Left forelimb (tissue), 1 donor: ENCODE data around the gene ACP7.
"Not testable (repeated sequence)": the region's sequence is repeated elsewhere in the genome, so short reads cannot be mapped to it uniquely, and the experiment has no call there.

Experiments
- DNase-seq: peaks from one replicate; pipeline ENCODE4 v3.0.0-alpha.2; 2018; ENCODE audit warnings: low spot score

Gene ACP7

GRCh38 chr19:39078436-39079200 is 5.5 kb upstream of the ACP7 start:
- no peak for DNase-seq

GRCh38 chr19:39080431-39080830 is 3.7 kb upstream of the ACP7 start:
- no peak for DNase-seq

- DNase-seq = no peak
These were observed 2.0 kb upstream of the ACP7 start for GRCh38 chr19:39082167-39082566.

GRCh38 chr19:39082745-39083598 is 1.2 kb upstream of the ACP7 start:
- no peak for DNase-seq

GRCh38 chr19:39083599-39083982 is 577 bp upstream of the ACP7 start:
- DNase-seq = no peak

- DNase-seq = no peak
These were observed 538 bp downstream of the ACP7 start for GRCh38 chr19:39084732-39085080.

GRCh38 chr19:39085392-39085791 is 1.2 kb downstream of the ACP7 start:
- no peak for DNase-seq

GRCh38 chr19:39086386-39086785 is 2.2 kb downstream of the ACP7 start:
- DNase-seq = no peak

GRCh38 chr19:39087907-39088686 is 3.9 kb downstream of the ACP7 start:
- DNase-seq = no peak

- not testable (repeated sequence) for DNase-seq
These were observed 5.8 kb downstream of the ACP7 start for GRCh38 chr19:39090016-39090415.

- DNase-seq = no peak
These were observed 6.7 kb downstream of the ACP7 start for GRCh38 chr19:39090881-39091280.

- not testable (repeated sequence) for DNase-seq
These were observed 11.8 kb downstream of the ACP7 start for GRCh38 chr19:39095799-39096540.

GRCh38 chr19:39097299-39097698 is 13.1 kb downstream of the ACP7 start:
- DNase-seq = no peak

GRCh38 chr19:39097721-39098120 is 13.6 kb downstream of the ACP7 start:
- DNase-seq = no peak

GRCh38 chr19:39098365-39099269 is 14.4 kb downstream of the ACP7 start:
- no peak for DNase-seq

GRCh38 chr19:39099341-39099740 is 15.2 kb downstream of the ACP7 start:
- DNase-seq = no peak

GRCh38 chr19:39100500-39101166 is 16.5 kb downstream of the ACP7 start:
- no peak for DNase-seq

GRCh38 chr19:39103151-39103550 is 19.0 kb downstream of the ACP7 start:
- no peak for DNase-seq

GRCh38 chr19:39104186-39104596 is 20.0 kb downstream of the ACP7 start:
- DNase-seq = no peak

- DNase-seq = no peak
These were observed 22.0 kb downstream of the ACP7 start for GRCh38 chr19:39106194-39106593.
